Testis (tissue), 2 donors: ENCODE measurements around the gene CREB3L2.

Experiments used
- POLR2A ChIP-seq: fragments of 450-650 bp; IDR thresholded peaks from one replicate; pipeline ENCODE4 v1.6.1; 2017; ENCODE audit warnings: antibody characterized with exemption, mild to moderate bottlenecking, moderate library complexity
- TF ChIP-seq, protein P1 (sequence below), 3 experiments: fragments of 450-650 bp in 2 of 3; fragments of 200-600 bp in 1 of 3; sonication (generic) in 1 of 3; IDR thresholded peaks; one replicate each; pipeline ENCODE4 v1.5.1; 2016 to 2019; ENCODE audit warnings: antibody characterized with exemption in 3 of 3, mild to moderate bottlenecking in 2 of 3, moderate library complexity in 1 of 3

DNA sequence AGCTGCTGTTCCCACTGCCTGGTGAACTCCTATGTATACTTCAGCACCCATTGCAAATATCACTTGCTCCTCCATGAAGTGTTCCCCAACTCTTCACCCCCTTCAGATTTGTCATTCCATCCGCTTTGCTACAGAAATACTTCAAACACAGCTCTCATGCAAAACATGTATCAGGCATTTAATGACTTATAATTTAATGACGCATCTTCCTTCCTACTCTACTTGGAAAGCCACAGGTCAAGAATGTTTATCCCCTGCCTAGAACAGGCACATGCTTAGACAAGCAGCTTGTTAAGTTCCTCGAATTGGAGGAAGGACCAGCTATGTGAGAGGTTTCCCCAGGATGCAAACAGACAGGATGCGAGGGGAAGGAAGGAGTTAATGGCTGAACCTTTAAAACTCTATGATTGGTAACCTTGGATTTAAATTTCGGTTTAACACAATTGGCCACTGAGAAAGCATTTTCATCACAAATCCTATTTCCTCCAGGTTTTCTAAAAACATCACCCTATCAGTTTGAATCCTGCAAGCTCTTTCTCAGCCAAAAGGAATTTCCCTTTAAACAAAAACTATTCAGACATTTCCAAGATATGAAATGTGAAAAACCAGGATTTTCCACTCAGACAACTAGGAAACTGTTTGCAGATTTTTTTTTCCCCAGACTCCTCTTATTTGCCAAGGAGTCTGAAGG is 11.5 kb downstream of the CREB3L2 start:
- TF ChIP-seq, protein P1, sequence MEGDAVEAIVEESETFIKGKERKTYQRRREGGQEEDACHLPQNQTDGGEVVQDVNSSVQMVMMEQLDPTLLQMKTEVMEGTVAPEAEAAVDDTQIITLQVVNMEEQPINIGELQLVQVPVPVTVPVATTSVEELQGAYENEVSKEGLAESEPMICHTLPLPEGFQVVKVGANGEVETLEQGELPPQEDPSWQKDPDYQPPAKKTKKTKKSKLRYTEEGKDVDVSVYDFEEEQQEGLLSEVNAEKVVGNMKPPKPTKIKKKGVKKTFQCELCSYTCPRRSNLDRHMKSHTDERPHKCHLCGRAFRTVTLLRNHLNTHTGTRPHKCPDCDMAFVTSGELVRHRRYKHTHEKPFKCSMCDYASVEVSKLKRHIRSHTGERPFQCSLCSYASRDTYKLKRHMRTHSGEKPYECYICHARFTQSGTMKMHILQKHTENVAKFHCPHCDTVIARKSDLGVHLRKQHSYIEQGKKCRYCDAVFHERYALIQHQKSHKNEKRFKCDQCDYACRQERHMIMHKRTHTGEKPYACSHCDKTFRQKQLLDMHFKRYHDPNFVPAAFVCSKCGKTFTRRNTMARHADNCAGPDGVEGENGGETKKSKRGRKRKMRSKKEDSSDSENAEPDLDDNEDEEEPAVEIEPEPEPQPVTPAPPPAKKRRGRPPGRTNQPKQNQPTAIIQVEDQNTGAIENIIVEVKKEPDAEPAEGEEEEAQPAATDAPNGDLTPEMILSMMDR (IDR thresholded peaks at IDR 0.05), result no peak
- TF ChIP-seq POLR2A, result no peak
